ENCODE measurements around the gene HIGD1A. TPM values are rescaled to one million over a fixed set of nuclear protein-coding genes. Genes with fewer than 3 reads are reported as not detected.
A peak's percentile ranks its signal among the peaks of the same experiment; 100 is the strongest.

HIGD1A gene
- polyA plus RNA-seq, 1 of the 3 experiments (the other 2 are of a cell fraction) = 72.1 TPM

DNA sequence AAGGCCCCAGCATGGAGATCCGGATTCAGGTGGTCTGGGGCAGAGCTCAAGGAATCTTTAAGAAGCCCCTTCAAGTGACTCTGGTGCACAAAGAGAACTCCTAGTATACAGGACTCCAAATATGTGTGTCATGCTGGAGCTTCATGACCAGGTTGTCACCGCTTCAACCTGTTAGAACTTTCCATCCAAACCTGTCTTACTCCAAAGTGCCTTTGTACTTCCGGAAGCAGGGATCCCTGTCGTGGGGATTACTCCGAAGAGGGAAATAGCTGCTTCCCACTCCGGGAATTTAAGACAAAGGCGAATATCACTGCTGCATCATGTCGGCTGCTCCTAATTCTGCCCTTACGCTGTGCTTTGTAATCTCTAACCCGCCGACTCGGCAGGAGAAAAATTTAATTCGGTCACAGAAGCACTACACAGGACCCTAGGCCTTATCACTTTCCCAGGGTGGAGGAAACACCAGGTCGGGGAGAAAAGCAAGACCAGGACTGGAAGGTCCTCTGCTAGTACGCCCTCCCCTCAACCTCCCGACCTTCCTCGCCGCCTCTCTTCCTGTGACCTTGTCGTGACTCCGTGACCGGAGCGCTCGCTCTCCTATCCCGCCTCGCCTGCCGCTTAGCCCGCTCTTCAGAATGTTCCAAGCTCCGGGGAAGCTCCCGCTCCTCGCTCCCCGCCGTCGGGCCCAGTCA is 730 bp downstream of the HIGD1A start:
- DNase-seq = peak; percentile 64

DNA sequence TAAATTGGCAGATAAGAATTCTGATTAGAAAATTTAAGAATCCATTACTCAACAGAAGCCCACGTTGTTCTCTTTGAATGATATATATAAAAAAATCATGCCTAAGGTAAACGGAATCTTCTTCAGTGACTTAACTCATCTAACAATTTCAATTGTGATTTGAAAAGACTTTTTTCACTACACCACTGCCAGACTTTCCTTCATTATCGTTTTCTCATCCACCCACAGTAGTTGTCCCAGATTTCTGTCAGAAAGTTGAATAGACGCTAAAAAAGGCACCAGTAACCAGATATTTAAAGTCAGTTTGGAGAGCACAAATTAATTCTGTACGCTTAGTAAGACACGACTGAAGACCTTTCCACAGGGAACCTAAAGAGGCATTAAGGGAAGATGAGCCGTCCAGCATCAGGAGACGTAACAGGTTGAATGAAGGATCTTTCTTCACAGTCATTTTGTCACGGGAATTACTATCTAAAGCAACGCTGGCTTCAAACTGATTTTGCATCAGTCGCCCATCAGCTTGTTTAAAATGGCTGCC is 1.3 kb downstream of the HIGD1A start:
- H3K79me2 ChIP-seq (ENCODE audit: insufficient read depth) = peaks cover 49% of the 10 kb centered on the region
- TF ChIP-seq, protein P1, sequence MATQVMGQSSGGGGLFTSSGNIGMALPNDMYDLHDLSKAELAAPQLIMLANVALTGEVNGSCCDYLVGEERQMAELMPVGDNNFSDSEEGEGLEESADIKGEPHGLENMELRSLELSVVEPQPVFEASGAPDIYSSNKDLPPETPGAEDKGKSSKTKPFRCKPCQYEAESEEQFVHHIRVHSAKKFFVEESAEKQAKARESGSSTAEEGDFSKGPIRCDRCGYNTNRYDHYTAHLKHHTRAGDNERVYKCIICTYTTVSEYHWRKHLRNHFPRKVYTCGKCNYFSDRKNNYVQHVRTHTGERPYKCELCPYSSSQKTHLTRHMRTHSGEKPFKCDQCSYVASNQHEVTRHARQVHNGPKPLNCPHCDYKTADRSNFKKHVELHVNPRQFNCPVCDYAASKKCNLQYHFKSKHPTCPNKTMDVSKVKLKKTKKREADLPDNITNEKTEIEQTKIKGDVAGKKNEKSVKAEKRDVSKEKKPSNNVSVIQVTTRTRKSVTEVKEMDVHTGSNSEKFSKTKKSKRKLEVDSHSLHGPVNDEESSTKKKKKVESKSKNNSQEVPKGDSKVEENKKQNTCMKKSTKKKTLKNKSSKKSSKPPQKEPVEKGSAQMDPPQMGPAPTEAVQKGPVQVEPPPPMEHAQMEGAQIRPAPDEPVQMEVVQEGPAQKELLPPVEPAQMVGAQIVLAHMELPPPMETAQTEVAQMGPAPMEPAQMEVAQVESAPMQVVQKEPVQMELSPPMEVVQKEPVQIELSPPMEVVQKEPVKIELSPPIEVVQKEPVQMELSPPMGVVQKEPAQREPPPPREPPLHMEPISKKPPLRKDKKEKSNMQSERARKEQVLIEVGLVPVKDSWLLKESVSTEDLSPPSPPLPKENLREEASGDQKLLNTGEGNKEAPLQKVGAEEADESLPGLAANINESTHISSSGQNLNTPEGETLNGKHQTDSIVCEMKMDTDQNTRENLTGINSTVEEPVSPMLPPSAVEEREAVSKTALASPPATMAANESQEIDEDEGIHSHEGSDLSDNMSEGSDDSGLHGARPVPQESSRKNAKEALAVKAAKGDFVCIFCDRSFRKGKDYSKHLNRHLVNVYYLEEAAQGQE (IDR thresholded peaks at IDR 0.05; ENCODE audit: low read depth, low read length) = no peak
- TF ChIP-seq RFX5 (IDR thresholded peaks at IDR 0.05; ENCODE audit: low read length) = no peak
- no peak for TF ChIP-seq POLR2AphosphoS5 (IDR thresholded peaks at IDR 0.05; ENCODE audit: low read depth, low read length)
- no peak for TF ChIP-seq RAD21 (IDR thresholded peaks at IDR 0.05; ENCODE audit: low read length)
- TF ChIP-seq, protein P2, sequence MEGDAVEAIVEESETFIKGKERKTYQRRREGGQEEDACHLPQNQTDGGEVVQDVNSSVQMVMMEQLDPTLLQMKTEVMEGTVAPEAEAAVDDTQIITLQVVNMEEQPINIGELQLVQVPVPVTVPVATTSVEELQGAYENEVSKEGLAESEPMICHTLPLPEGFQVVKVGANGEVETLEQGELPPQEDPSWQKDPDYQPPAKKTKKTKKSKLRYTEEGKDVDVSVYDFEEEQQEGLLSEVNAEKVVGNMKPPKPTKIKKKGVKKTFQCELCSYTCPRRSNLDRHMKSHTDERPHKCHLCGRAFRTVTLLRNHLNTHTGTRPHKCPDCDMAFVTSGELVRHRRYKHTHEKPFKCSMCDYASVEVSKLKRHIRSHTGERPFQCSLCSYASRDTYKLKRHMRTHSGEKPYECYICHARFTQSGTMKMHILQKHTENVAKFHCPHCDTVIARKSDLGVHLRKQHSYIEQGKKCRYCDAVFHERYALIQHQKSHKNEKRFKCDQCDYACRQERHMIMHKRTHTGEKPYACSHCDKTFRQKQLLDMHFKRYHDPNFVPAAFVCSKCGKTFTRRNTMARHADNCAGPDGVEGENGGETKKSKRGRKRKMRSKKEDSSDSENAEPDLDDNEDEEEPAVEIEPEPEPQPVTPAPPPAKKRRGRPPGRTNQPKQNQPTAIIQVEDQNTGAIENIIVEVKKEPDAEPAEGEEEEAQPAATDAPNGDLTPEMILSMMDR (IDR thresholded peaks at IDR 0.05) = no peak
- TF ChIP-seq TEAD4 (IDR thresholded peaks at IDR 0.05; ENCODE audit: borderline replicate concordance, insufficient read depth) = no peak
- no peak for TF ChIP-seq SMC3 (IDR thresholded peaks at IDR 0.05; ENCODE audit: low read depth, low read length)
- TF ChIP-seq EZH2phosphoT487 (IDR thresholded peaks at IDR 0.05; ENCODE audit: borderline replicate concordance, low read depth) = no peak
- no peak for TF ChIP-seq MAX (IDR thresholded peaks at IDR 0.05; ENCODE audit: low read depth)
- TF ChIP-seq FOXM1 (IDR thresholded peaks at IDR 0.05; ENCODE audit: low read depth) = no peak
- TF ChIP-seq IRF3 (IDR thresholded peaks at IDR 0.05; ENCODE audit: low read depth, low read length) = no peak
- TF ChIP-seq JUND (IDR thresholded peaks at IDR 0.05) = no peak

More for the DNA sequence above, 730 bp downstream of the HIGD1A start:
- H4K20me1 ChIP-seq (ENCODE audit: insufficient read depth) = peaks cover 5% of the 10 kb centered on the region; the same call in 1 of the 2 replicates
- peak overlapping the region; percentile 85 to 89 for H3K4me3 ChIP-seq (ENCODE audit: low read depth in 2 of 2, low read length in 1 of 2)
- no peaks in the 10 kb centered on the region for H3K9me2 ChIP-seq
- H3K27ac ChIP-seq (ENCODE audit: low read depth in 2 of 2, low read length in 1 of 2) = peak overlapping the region; percentile 87 to 91
- peaks cover 9% of the 10 kb centered on the region for H3F3A ChIP-seq (replicated peaks; ENCODE audit: insufficient read depth)
- H3K36me3 ChIP-seq (replicated peaks in 1 of 2; ENCODE audit: control insufficient read depth in 1 of 2, insufficient read depth in 2 of 2, low read length in 1 of 2) = peaks cover 3 to 15% of the 10 kb centered on the region in 2 experiments
- ChIA-PET POLR2A (interaction anchor here (0.6 to 1.2 kb wide), 2 partner anchors 16 to 36 kb away, joined by 3 to 5 read pairs; no protein-coding TSS in a partner anchor), CTCF (interaction anchor here (0.7 to 3.5 kb wide), 9 partner anchors 9 to 158 kb away, joined by 3 to 16 read pairs (median 4); no protein-coding TSS in a partner anchor)
- WGBS (ENCODE audit: low lambda C conversion rate) = 2% methylated on average over 22 of the region's 33 CpGs
- peak overlapping the region; percentile 79 for H3K9ac ChIP-seq
- peaks cover 0 to 13% of the 10 kb centered on the region in 2 experiments; a peak in 3 of 4 replicates for H3K4me1 ChIP-seq (ENCODE audit: control insufficient read depth in 1 of 2, insufficient read depth in 2 of 2, low read depth in 1 of 2, low read length in 1 of 2)
- no peaks in the 10 kb centered on the region for H3K9me3 ChIP-seq
- H3K4me2 ChIP-seq = peak overlapping the region; percentile 87
- no peaks in the 10 kb centered on the region for H3K27me3 ChIP-seq (ENCODE audit: insufficient read depth)
- peak overlapping the region; percentile 74 for H2AFZ ChIP-seq (ENCODE audit: low read depth)
- peak; percentile 30; the same call in 1 of the 2 replicates for TF ChIP-seq ELF1 (IDR thresholded peaks at IDR 0.05)
- 0 out of 2 replicates have a peak, but pooled peaks have one; percentile 38 for TF ChIP-seq TAF1 (IDR thresholded peaks at IDR 0.05; ENCODE audit: borderline replicate concordance, low read depth, low read length)
- no peak for TF ChIP-seq RCOR1 (IDR thresholded peaks at IDR 0.05; ENCODE audit: low read length)
- TF ChIP-seq YY1 (IDR thresholded peaks at IDR 0.05; ENCODE audit: low read depth) = peak; percentile 71; the same call in 1 of the 2 replicates
- TF ChIP-seq, protein P3, sequence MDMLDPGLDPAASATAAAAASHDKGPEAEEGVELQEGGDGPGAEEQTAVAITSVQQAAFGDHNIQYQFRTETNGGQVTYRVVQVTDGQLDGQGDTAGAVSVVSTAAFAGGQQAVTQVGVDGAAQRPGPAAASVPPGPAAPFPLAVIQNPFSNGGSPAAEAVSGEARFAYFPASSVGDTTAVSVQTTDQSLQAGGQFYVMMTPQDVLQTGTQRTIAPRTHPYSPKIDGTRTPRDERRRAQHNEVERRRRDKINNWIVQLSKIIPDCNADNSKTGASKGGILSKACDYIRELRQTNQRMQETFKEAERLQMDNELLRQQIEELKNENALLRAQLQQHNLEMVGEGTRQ (IDR thresholded peaks at IDR 0.05; ENCODE audit: borderline replicate concordance, low read depth, low read length) = no peak
- H3K79me2 ChIP-seq (ENCODE audit: insufficient read depth) = peaks cover 49% of the 10 kb centered on the region

More for the DNA sequence above, 1.3 kb downstream of the HIGD1A start:
- H3K27me3 ChIP-seq (ENCODE audit: insufficient read depth) = no peaks in the 10 kb centered on the region
- WGBS (ENCODE audit: low lambda C conversion rate) = 64% methylated on average over 11 of the region's 11 CpGs
- peak overlapping the region; percentile 87 to 91 for H3K27ac ChIP-seq (ENCODE audit: low read depth in 2 of 2, low read length in 1 of 2)
- H2AFZ ChIP-seq (ENCODE audit: low read depth) = 0 out of 2 replicates have a peak overlapping the region, but pooled peaks have one; percentile 74
- peaks cover 9% of the 10 kb centered on the region for H3F3A ChIP-seq (replicated peaks; ENCODE audit: insufficient read depth)
- H3K9me3 ChIP-seq = no peaks in the 10 kb centered on the region
- H3K36me3 ChIP-seq (replicated peaks in 1 of 2; ENCODE audit: control insufficient read depth in 1 of 2, insufficient read depth in 2 of 2, low read length in 1 of 2) = peaks cover 3 to 15% of the 10 kb centered on the region in 2 experiments
- ChIA-PET CTCF (interaction anchor here (0.7 to 3.5 kb wide), 7 partner anchors 9 to 159 kb away, joined by 3 to 16 read pairs (median 6); no protein-coding TSS in a partner anchor), POLR2A (no interaction called here)
- DNase-seq = no peak
- no peaks in the 10 kb centered on the region for H3K9me2 ChIP-seq
- peak overlapping the region; percentile 85 to 89 for H3K4me3 ChIP-seq (ENCODE audit: low read depth in 2 of 2, low read length in 1 of 2)
- peaks cover 5% of the 10 kb centered on the region; the same call in 1 of the 2 replicates for H4K20me1 ChIP-seq (ENCODE audit: insufficient read depth)
- peak overlapping the region; percentile 79 for H3K9ac ChIP-seq
- H3K4me2 ChIP-seq = peak overlapping the region; percentile 87
- H3K4me1 ChIP-seq (ENCODE audit: control insufficient read depth in 1 of 2, insufficient read depth in 2 of 2, low read depth in 1 of 2, low read length in 1 of 2) = peaks cover 0 to 13% of the 10 kb centered on the region in 2 experiments; a peak in 3 of 4 replicates

Measured in SK-N-SH (cell line).